ENCODE results near the gene DCP2. TPM values are rescaled to one million over a fixed set of nuclear protein-coding genes. Genes with fewer than 3 reads are reported as not detected.

DCP2 gene
- total and polyA plus RNA-seq, 5 experiments from 2014 or later: 48.3 to 67.9 (median 53.0) TPM

- Mint-ChIP-seq H3K9me3 (no peaks in the 10 kb centered on the region), H3K4me3 (no peak overlapping the region), H3K36me3 (no peaks in the 10 kb centered on the region), H3K4me1 (peaks cover 8 to 13% (median 11%) of the 10 kb centered on the region in 4 donors), H3K27me3 (no peaks in the 10 kb centered on the region), H3K27ac (no peak overlapping the region)
- POLR2A ChIA-PET: no interaction called here
- no peak for ATAC-seq
- no peak for DNase-seq
Measured at GRCh38 chr5:112971276-112971675, 5.3 kb upstream of the DCP2 start.

- H3K27me3 Mint-ChIP-seq: no peaks in the 10 kb centered on the region
- no peaks in the 10 kb centered on the region for H3K9me3 Mint-ChIP-seq
- no peak for DNase-seq
- peaks cover 9 to 22% (median 17%) of the 10 kb centered on the region in 4 donors for H3K4me1 Mint-ChIP-seq
- POLR2A ChIA-PET: no interaction called here
- H3K4me3 Mint-ChIP-seq: no peak overlapping the region
- H3K27ac Mint-ChIP-seq: no peak overlapping the region
- no peak for ATAC-seq
- no peaks in the 10 kb centered on the region for H3K36me3 Mint-ChIP-seq
Measured at GRCh38 chr5:112973036-112973435, 3.6 kb upstream of the DCP2 start.

DNA sequence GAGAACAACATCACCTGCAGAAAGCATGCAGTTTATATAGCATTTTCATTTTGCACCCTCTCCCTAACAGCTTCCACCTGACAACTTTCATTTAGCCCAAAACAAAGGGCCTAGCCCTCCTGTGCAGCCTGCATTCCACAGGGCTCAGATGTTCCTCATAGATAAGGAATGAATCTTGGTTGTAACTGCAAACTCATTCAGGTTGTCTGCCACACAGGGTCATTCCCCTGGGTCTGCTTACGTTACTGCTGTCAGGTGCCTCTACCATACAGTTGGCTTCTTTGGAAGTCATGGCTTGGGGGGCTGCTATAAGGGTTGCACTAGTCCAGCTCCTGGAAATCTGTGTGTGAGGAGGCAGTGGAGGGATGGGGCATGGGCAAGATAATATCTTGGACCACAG lies 2.7 kb upstream of the DCP2 start:
- no peak overlapping the region for H3K4me3 Mint-ChIP-seq
- peaks cover 12 to 30% (median 25%) of the 10 kb centered on the region in 4 donors for H3K4me1 Mint-ChIP-seq
- POLR2A ChIA-PET: interaction anchor here (1.2 kb wide), 1 partner anchor 54 kb away, joined by 3 read pairs; no protein-coding TSS in a partner anchor
- no peak overlapping the region for H3K27ac Mint-ChIP-seq
- no peak for ATAC-seq
- no peaks in the 10 kb centered on the region for H3K9me3 Mint-ChIP-seq
- DNase-seq: no peak
- H3K36me3 Mint-ChIP-seq: no peaks in the 10 kb centered on the region
- H3K27me3 Mint-ChIP-seq: no peaks in the 10 kb centered on the region

- POLR2A ChIA-PET: interaction anchor here (0.9 to 2.8 kb wide), 4 partner anchors 53 to 267 kb away, joined by 3 to 13 read pairs (median 4); partner anchors contain the start of gene REEP5
- Mint-ChIP-seq H3K27ac (peak overlapping the region in 4 of 10 donors; percentile 96 to 97 (median 97)), H3K9me3 (no peaks in the 10 kb centered on the region), H3K27me3 (no peaks in the 10 kb centered on the region), H3K4me3 (peak overlapping the region in 3 of 10 donors; percentile 23 to 100 (median 97)), H3K36me3 (peaks cover 0 to 2% (median 0%) of the 10 kb centered on the region in 3 donors), H3K4me1 (peaks cover 13 to 39% (median 33%) of the 10 kb centered on the region in 4 donors)
- DNase-seq (no peak), ATAC-seq (no peak)
Measured at GRCh38 chr5:112974901-112975300, 1.7 kb upstream of the DCP2 start.

DNA sequence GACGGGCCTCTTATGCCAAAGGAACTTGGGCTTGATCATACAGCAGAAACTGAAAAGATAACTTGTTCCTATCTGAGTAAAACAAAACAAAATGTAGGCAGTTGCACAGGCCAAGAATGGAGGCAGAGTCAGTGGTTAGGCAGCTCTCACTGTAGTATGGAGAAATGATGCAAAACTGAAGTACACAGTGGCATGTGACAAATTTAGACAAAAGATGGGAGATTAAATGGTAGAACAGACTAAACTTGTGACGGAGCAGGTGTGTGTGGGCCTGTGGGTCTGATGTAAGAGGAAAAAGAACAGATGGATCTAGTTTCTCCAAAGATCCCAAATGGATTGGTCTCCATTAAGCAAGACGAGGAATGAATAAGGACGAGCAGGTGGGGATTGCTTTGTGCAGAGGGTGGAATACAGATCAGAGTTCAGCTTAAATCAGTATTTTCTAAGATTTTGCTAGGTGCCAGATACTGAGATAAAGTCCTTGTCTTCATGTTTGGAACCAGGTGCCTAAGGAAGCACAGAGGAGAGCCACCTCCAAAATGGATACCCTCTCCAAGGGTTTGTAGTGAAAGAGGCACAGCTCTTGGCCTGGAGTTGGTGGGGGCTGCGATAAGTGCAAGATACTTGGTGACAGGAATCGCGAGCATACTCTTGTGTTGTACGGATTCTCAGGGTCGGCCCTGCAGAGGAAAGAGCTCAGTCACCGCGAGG lies 722 bp upstream of the DCP2 start:
- peaks cover 0 to 5% (median 0%) of the 10 kb centered on the region in 3 donors for H3K36me3 Mint-ChIP-seq
- no peaks in the 10 kb centered on the region for H3K27me3 Mint-ChIP-seq
- H3K9me3 Mint-ChIP-seq: no peaks in the 10 kb centered on the region
- peaks cover 13 to 49% (median 41%) of the 10 kb centered on the region in 4 donors for H3K4me1 Mint-ChIP-seq
- POLR2A ChIA-PET: interaction anchor here (0.6 to 2.8 kb wide), 17 partner anchors 8 to 538 kb away, joined by 3 to 44 read pairs (median 6); partner anchors contain the start of genes REEP5, SRP19 and YTHDC2
- H3K27ac Mint-ChIP-seq: peak overlapping the region; percentile 90 to 98 (median 97)
- H3K4me3 Mint-ChIP-seq: peak overlapping the region; percentile 96 to 100 (median 100)
- ATAC-seq: peak; percentile 36 to 43
- DNase-seq: no peak

- POLR2A ChIA-PET: no interaction called here
- Mint-ChIP-seq H3K9me3 (no peaks in the 10 kb centered on the region), H3K4me1 (peaks cover 11 to 57% (median 52%) of the 10 kb centered on the region in 4 donors), H3K36me3 (peaks cover 0 to 17% (median 5%) of the 10 kb centered on the region in 3 donors), H3K4me3 (peak overlapping the region; percentile 96 to 100 (median 100)), H3K27me3 (no peaks in the 10 kb centered on the region), H3K27ac (peak overlapping the region; percentile 90 to 98 (median 97))
- no peak for ATAC-seq
- DNase-seq: peak in 2 of 10 donors; percentile 5 to 12
Measured at GRCh38 chr5:112977440-112977861, 853 bp downstream of the DCP2 start.

GRCh38 chr5:112978836-112979235 lies 2.2 kb downstream of the DCP2 start:
- no peak for DNase-seq
- Mint-ChIP-seq H3K27me3 (no peaks in the 10 kb centered on the region), H3K27ac (peak overlapping the region in 6 of 10 donors; percentile 11 to 97 (median 39)), H3K36me3 (peaks cover 5 to 30% (median 15%) of the 10 kb centered on the region in 3 donors), H3K9me3 (no peaks in the 10 kb centered on the region), H3K4me1 (peaks cover 13 to 71% (median 65%) of the 10 kb centered on the region in 4 donors), H3K4me3 (peak overlapping the region; percentile 96 to 100 (median 100))
- no peak for ATAC-seq
- POLR2A ChIA-PET: interaction anchor here (0.5 to 1.2 kb wide), 2 partner anchors 57 to 131 kb away, joined by 3 to 4 read pairs; no protein-coding TSS in a partner anchor

DNA sequence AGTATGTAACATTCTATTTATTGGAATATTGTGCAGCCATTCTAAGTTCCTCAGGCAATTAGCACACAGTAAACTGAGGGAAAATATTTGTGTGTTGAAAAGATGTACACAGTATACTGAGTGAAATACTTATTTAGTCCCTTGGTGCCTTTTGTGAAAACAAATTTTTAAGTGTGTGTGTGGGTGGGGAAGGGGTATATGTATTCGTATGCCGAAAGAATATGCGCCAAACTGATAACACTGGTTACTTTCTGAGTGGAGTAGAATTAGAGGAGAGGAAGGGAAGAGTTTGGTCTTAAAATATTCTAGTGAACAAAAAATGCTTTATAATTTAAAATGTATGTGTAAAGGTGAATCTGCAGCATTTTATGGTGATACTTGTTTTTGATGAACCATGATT lies 3.1 kb downstream of the DCP2 start:
- Mint-ChIP-seq H3K4me3 (peak overlapping the region in 9 of 10 donors; percentile 38 to 99 (median 78)), H3K4me1 (peaks cover 17 to 80% (median 73%) of the 10 kb centered on the region in 4 donors), H3K27me3 (no peaks in the 10 kb centered on the region), H3K36me3 (peaks cover 5 to 33% (median 15%) of the 10 kb centered on the region in 3 donors), H3K9me3 (no peaks in the 10 kb centered on the region), H3K27ac (peak overlapping the region in 4 of 10 donors; percentile 4 to 97 (median 82))
- no peak for ATAC-seq
- POLR2A ChIA-PET: interaction anchor here (1.2 kb wide), 1 partner anchor 58 kb away, joined by 3 read pairs; no protein-coding TSS in a partner anchor
- no peak for DNase-seq

DNA sequence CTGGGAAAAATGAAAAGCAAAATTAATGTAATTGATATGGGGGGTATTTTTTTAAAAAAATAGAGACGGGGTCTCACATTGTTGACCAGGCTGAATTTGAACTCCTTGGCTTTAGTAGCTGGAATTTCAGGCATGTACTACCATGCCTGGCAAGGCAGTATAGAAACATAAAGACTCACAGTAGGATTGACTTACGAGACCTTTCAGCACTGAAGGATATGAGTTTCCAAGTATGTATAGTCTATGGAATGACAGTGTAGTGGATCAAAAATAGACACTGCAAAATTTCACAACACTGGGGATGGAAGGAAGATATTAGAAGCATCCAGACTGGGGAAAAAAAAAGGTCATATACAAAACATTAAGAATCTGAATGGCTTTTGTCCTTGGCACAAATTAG lies 6.8 kb downstream of the DCP2 start:
- H3K36me3 Mint-ChIP-seq: peaks cover 5 to 47% (median 15%) of the 10 kb centered on the region in 3 donors
- no peaks in the 10 kb centered on the region for H3K9me3 Mint-ChIP-seq
- peak overlapping the region in 2 of 10 donors; percentile 12 to 15 for H3K4me3 Mint-ChIP-seq
- H3K27ac Mint-ChIP-seq: peak overlapping the region in 2 of 10 donors; percentile 41 to 44
- POLR2A ChIA-PET: no interaction called here
- ATAC-seq (no peak), DNase-seq (no peak)
- H3K27me3 Mint-ChIP-seq: no peaks in the 10 kb centered on the region
- peaks cover 8 to 69% (median 62%) of the 10 kb centered on the region in 4 donors for H3K4me1 Mint-ChIP-seq

- Mint-ChIP-seq H3K4me3 (no peak overlapping the region), H3K27ac (peak overlapping the region in 2 of 10 donors; percentile 37 to 38), H3K9me3 (no peaks in the 10 kb centered on the region), H3K27me3 (no peaks in the 10 kb centered on the region), H3K36me3 (peaks cover 5 to 58% (median 15%) of the 10 kb centered on the region in 3 donors), H3K4me1 (peaks cover 14 to 64% (median 59%) of the 10 kb centered on the region in 4 donors)
- ATAC-seq (no peak), DNase-seq (no peak)
- POLR2A ChIA-PET: interaction anchor here (2.1 kb wide), 1 partner anchor 10 kb away, joined by 6 read pairs; the partner anchor contains the start of gene DCP2
Measured at GRCh38 chr5:112986224-112986623, 9.6 kb downstream of the DCP2 start.

- peak; percentile 71 to 81 for ATAC-seq
- Mint-ChIP-seq H3K4me3 (peak overlapping the region in 2 of 10 donors; percentile 0 to 2), H3K27me3 (no peaks in the 10 kb centered on the region), H3K27ac (peak overlapping the region in 1 of 10 donors; percentile 18), H3K36me3 (peaks cover 0 to 69% (median 9%) of the 10 kb centered on the region in 3 donors), H3K4me1 (peaks cover 3 to 22% (median 21%) of the 10 kb centered on the region in 4 donors), H3K9me3 (no peaks in the 10 kb centered on the region)
- DNase-seq: peak; percentile 47 to 86 (median 72)
- POLR2A ChIA-PET: interaction anchor here (0.9 to 1.4 kb wide), 4 partner anchors 11 to 517 kb away, joined by 3 to 7 read pairs (median 4); partner anchors contain the start of genes DCP2, SRP19 and YTHDC2
Measured at GRCh38 chr5:112995764-112996618, 19.4 kb downstream of the DCP2 start.

GRCh38 chr5:112996830-112997374 lies 20.3 kb downstream of the DCP2 start:
- POLR2A ChIA-PET: interaction anchor here (0.9 to 1.4 kb wide), 3 partner anchors 11 to 136 kb away, joined by 3 to 7 read pairs (median 4); partner anchors contain the start of genes DCP2 and SRP19
- H3K27me3 Mint-ChIP-seq: no peaks in the 10 kb centered on the region
- no peak overlapping the region for H3K4me3 Mint-ChIP-seq
- no peaks in the 10 kb centered on the region for H3K9me3 Mint-ChIP-seq
- peaks cover 0 to 75% (median 17%) of the 10 kb centered on the region in 3 donors for H3K36me3 Mint-ChIP-seq
- peaks cover 5 to 19% (median 17%) of the 10 kb centered on the region in 4 donors for H3K4me1 Mint-ChIP-seq
- DNase-seq (no peak), ATAC-seq (no peak)
- no peak overlapping the region for H3K27ac Mint-ChIP-seq

Data from naive thymus-derived CD8-positive, alpha-beta T cell (primary cell).